HL-60/S4 treated with phorbol 12-myristate 13-acetate at 8.2 ng/mL for 4 days and 3 days (cell line): Measurements from ENCODE around the gene ZMAT5.

Source experiments
- in situ Hi-C: fragments of 300-500 bp; cut with MboI; formaldehyde crosslinking; loops from 2 replicates; pipeline ENCODE4 v1.15.0; 2022; ENCODE audit warnings: low sequenced_read_pairs

ZMAT5 gene

DNA sequence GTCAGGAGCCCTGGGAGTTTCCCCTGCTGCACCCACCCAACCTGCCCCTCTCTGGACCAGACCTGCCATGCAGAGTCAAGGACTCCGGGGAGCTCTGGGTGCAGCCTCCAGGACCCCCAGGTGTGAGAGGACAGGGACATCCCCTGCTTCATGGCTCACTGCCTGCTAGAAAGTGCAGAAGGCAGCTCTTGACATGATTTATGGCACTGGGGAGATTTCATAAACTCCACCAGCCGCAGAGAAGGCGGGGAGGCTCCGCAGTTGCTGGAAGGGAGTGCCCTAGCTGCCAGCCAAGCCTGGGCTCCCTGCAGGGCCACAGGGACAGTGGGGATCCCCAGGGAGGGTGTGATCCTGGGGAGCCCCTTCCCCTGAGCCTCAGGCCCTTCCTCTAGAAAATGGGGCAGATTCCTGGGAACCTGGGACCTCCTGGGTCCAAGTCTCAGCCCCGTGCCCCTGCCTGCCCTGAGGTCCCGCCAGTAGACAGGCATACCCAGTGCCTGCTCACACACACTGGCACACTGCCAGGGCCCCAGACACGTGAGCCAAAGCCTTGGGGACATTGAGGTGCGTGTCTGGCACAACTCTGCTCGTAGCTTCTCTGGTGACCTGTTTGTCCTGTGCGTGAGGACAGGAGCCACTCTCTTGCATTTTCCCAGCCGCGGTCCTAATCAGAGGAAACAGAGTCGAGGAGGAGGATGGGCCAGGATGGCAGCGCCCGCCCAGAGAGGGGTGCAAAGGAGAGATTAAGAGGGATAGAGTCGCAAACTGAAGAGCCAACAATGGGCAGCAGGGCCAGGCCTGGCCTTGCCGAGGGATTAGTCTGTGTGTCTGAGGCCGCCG lies 33.2 kb downstream of the ZMAT5 start:
- in situ Hi-C loops = no loop called here

DNA sequence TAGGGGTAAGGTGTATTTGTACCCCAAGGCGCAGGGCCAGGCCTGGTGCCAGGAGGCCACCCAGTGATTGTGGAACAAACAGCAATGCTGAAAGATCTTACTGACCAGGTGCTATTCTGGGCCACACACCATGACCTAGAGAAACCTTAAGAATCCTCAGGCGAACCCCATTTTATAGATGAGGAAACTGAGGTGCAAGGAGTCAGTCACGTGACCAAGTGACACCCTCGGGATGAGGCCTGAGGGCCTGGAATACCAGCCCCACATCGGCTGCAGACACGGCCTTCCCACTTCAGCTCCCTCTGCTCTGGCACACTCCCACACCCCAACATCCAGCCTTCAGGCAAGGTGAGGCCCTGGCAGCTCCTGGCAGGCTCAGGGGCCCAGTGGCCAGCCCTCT lies 33.9 kb downstream of the ZMAT5 start:
- in situ Hi-C loops = no loop called here

GRCh38 chr22:29731058-29731850 lies 35.6 kb downstream of the ZMAT5 start:
- in situ Hi-C loops = no loop called here

DNA sequence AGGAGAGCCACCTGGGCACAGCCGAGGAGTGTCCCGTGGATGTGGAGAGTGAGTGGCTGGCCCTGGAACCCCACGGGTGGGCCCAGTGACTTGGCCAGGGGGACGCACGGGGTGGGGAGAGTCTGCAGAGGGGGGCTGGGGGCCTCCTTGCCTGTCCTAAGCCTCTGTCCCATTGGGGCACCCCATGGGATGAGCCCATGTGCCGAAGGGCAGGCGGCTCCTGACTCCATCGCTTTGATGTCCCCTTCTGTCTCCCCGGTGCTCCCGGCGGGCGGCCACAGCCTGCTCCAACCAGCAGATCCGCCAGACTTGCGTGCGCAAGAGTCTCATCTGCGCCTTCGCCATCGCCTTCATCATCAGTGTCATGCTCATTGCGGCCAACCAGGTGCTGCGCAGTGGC lies 37.6 kb downstream of the ZMAT5 start:
- in situ Hi-C loops = no loop called here

- in situ Hi-C loops = no loop called here
Measured at GRCh38 chr22:29727131-29727523, 39.7 kb downstream of the ZMAT5 start.

DNA sequence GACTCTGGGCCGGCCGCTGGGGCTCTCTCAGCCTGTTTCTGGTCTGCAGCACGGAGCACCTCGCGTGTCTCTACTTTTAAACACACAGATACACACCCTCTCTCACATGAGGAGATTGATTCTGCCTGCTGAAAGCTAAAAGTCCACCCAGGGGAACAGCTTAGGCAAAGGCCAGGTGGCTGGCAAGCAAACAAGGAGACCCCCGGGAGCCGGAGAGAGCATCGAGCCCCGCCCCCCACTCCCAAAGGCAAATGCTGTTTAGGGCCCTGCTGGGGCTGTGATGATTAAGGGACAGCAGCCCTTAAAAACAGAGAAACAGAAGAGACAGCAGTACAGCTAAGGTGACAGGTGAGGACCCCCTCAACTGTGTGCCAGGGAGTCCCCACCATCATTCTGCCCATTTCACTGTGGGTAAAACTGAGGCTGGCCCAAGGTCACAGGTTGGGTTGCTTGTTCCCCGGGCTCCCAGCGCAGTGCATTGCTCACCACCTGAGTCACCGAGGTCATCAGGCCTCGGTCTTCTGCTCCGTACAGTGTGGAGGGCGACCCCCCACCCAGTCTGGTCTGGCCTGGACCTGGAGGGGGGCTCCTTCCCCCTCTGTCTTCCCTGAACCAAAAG lies 40.2 kb downstream of the ZMAT5 start:
- in situ Hi-C loops = no loop called here

DNA sequence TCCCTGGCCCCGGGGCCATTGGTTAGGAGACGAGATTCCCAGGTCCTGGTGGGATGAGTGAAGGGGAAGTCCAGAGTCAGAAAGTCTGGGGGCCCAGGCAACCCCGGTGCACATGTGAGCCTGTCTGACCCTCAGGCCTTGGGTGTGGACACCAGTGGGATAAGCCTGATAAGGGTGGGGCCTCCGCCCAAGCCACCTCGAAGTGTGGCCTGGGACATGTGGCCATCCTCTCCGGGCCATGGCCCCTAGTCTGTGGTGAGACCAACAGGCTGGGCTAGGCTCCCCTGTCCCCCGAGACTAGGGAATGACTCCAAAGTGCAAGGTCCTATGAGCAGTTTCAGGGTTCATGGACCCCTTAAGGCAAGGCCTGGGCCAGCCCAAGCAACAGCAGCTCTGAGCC lies 40.7 kb downstream of the ZMAT5 start:
- in situ Hi-C loops = no loop called here

GRCh38 chr22:29724843-29725242 lies 42.0 kb downstream of the ZMAT5 start:
- in situ Hi-C loops = no loop called here

GRCh38 chr22:29723766-29724165 lies 43.0 kb downstream of the ZMAT5 start:
- in situ Hi-C loops = no loop called here

- in situ Hi-C loops = no loop called here
Measured at GRCh38 chr22:29722587-29722986, 44.2 kb downstream of the ZMAT5 start.

DNA sequence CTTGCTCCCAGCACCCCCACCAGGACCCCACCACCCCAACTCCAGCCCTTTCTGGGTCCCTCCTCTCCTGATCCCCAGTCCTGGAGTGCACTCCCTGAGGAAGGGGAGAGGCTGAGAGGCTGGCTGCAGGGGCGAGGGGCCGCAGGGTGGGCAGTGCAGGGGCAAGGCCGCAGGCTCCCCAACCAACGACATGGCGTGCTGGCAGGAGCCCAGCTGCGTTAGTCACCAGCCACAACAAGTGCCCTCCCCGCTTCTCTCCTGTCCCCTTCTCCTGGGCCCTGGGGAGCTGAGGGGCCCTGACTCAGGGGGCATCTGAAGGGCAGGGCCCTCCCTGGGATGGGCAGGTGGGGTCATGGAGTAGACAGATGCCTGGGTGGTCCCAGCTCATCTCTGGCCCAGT lies 44.7 kb downstream of the ZMAT5 start:
- in situ Hi-C loops = no loop called here

DNA sequence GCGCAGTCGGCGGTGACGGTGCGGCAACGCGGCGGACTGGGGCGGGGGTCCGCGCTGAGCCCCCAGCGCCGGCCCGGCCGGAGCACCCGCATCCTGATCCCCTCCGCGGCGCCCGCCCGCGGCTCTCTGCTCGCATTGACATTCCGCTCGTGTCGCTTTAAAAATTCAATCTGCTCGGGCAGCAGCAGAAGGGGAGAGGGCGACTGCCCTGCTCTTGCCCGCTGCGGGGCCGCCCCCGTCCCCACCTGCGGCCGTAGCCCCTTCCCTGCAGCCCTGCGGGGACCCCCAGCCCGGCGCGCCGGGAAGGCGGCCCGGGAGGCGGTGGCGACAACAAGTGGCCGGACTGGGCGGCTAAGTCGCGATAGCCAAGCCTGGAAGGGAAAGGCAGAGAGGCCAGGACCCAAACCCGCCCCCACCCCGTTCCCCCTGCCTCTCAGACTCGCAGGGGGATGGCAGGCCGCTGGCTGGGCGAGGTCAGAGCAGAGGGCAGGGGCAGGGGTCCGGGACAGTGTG lies 45.9 kb downstream of the ZMAT5 start:
- in situ Hi-C loops = no loop called here

DNA sequence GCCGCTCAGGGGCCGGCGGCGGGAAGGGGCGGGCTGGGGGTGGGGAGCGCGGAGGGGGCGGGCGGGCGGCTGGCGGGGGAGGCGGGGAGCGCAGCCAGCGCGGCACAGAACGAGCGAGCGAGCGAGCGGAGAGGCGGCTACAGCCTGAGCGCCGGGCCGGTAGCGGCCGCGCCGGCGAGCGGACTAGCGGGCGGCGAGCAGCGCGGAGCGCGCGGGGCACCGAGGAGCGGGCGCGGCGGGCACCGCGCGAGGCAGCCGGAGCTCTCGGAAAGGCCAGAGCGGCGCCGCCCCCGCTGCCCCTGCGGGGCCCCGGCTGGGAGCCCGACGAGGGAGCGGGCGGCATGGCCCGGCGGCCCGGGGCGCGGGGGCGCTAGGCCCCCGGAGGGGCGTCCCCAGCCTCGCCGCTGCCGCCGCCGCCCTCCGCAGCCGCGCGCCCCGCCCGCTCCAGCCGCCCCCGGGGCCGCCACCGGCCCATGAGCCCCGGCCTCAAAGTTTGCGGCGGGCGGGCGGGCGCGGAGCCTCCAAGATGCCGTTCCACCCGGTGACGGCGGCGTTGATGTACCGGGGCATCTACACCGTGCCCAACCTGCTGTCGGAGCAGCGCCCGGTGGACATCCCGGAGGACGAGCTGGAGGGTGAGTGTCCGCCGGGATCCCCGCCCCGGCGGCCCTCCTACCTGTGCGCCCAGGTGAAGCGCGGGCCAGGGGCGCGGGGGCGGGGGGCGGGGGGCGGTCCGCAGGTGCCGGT lies 46.7 kb downstream of the ZMAT5 start, which contains the start of gene CABP7:
Gene CABP7 (plus strand): TSS at position 105 of the 747 bp plus-strand sequence. CDS start 422 bp downstream, at position 527.
- in situ Hi-C loops = no loop called here

DNA sequence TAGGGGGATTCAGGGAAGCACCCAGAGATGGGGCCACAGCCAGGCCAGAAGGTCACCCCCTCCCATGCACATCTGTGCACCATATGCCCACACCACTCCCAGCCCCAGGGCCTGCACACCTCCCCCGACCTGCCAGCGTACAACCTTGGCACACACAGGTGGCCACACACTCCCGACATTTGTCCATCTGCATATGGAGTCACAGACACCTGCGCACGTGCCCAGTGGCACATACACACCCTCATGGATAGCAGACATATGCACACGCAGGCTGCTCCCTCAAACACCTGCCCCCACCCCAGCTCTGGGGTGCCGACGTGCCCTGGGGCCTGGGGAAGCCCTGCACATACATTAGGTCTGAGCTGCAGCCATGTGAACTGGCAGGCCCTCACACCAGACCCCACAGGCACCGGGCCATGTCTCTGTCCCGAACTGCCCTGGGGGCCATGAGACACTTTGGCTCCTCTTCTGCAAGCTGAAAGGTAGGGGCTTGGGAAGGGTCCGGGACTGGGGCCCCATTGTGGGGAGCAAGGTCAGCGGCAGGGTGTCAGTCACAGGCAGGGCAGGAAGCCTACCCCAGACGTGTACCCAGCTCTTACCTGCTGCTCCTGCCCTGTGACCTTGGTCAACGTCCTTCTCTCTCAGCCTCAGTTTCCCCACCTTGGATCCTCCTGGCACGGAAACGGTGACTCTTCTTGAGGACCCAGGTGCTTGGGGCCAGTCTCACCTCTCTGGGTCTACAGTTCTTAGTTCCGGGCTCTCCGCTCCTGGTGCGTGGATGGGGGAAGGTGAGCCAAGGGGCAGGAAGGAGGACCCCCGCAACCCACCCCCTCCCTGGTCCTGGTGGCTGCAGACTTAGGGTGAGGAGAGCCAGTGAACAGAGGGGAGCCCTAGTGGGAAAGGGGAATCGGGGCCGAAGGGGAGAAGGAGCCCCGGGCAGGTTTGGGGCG lies 47.6 kb downstream of the ZMAT5 start:
- in situ Hi-C loops = no loop called here

DNA sequence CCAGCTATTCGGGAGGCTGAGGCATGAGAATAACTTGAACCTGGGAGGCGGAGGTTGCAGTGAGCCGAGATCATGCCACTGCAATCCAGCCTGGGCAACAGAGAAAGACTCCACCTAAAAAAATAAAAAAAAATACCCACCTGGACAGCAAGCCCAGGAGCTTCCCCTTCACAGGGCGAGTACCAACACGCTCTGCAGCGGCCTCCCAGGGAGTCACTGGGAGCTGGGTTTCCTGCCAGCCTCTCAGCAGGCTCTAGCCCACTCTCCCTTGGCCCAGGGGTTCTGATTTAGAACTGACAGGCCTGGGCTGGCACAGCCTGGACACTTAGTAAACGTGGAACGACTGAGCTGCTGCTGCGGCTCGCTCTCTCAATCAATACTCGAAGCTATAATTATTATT lies 49.0 kb downstream of the ZMAT5 start:
- in situ Hi-C loops = no loop called here

DNA sequence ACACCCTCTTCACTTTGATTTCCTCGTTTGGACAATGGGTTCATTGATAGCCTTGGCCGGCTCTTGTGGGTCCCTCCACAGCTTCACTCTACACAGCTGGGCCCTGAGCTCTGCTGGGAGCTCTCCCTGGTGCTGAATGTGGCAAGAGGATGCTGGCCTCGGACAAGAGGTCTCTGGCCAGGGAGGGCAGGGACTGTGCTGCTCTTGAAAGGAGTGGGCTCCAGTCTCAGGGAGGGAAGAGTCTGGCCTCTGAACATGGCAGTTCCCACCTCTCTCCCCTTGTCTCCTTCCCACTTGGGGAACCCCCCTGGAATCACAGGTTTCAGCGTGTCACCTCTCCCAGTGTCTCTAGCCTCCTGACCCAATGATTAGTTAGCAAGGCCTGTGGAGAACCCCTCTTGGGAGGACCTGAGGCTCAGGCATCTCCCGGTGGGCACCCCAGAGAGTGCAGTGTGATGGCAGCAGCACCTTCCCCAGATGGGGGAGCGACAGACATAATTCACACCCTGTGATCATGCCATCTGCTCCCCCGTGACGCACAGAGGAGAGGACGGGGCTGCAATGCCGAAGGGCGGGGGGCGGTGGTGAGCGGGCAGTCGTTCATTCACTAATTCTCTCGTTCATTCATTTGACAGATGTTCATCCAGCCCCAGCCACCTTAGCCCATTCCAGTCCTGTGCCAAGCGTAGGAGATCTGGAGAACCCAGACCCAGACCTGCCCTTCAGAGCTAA lies 49.8 kb downstream of the ZMAT5 start:
- in situ Hi-C loops = no loop called here

- in situ Hi-C loops = no loop called here
Measured at GRCh38 chr22:29715705-29716104, 51.1 kb downstream of the ZMAT5 start.

DNA sequence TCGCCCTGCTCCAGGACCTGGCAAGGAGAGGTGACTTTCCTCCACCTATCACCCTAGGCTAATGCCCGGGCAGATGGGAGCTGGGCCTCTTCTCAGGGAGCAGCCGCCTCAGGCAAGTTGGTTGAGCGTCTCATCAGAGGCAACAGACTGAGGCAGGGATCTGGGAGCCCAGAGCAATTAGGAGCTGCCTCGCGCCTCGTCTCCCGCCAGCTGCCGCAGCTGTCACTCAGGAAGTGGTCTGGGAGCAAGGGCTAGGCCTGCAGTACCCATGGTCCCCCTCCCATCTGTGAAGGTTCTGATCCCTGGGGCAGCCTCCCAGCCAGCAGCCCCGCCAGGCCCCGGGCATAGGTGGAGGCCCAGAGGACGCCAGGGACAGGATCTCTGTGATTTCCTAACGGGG lies 51.6 kb downstream of the ZMAT5 start:
- in situ Hi-C loops = no loop called here

GRCh38 chr22:29713156-29713727 lies 53.6 kb downstream of the ZMAT5 start:
- in situ Hi-C loops = no loop called here
